Sigmoid colon (tissue), 3 donors: Measurements from ENCODE around the gene DPF3.

Experiments used
- CTCF ChIP-seq, 4 experiments: fragments of 450-650 bp in 3 of 4; fragments of 200-600 bp in 1 of 4; IDR thresholded peaks; one replicate each; pipeline ENCODE4 v1.5.1; 2016 to 2019; ENCODE audit warnings: antibody characterized with exemption in 4 of 4, mild to moderate bottlenecking in 3 of 4, moderate library complexity in 2 of 4
- POLR2A ChIP-seq, 2 donors: fragments of 450-650 bp; IDR thresholded peaks; one replicate each; pipeline ENCODE4 v1.6.1; 2016; ENCODE audit warnings: antibody characterized with exemption in 2 of 2, mild to moderate bottlenecking in 2 of 2, moderate library complexity in 2 of 2

- TF ChIP-seq POLR2A (IDR thresholded peaks at IDR 0.05) (no peak), CTCF (IDR thresholded peaks at IDR 0.05) (no peak)
Measured at GRCh38 chr14:72692696-72693095, 201.2 kb downstream of the DPF3 start.
